WI38 (cell line): ENCODE results near the gene CDC42SE2.
"Not testable (repeated sequence)": the region's sequence is repeated elsewhere in the genome, so short reads cannot be mapped to it uniquely, and the experiment has no call there.

Source experiments
- H3K4me3 ChIP-seq: 2 replicates; pipeline ENCODE4 v1.5.1; 2011; ENCODE audit warnings: low read depth, mild to moderate bottlenecking, control low read depth, low read length
- TF ChIP-seq, protein P1 (sequence below): IDR thresholded peaks from 2 replicates; pipeline ENCODE4 v1.5.1; 2012; ENCODE audit warnings: low read depth, mild to moderate bottlenecking, control low read depth, low read length

CDC42SE2 gene

DNA sequence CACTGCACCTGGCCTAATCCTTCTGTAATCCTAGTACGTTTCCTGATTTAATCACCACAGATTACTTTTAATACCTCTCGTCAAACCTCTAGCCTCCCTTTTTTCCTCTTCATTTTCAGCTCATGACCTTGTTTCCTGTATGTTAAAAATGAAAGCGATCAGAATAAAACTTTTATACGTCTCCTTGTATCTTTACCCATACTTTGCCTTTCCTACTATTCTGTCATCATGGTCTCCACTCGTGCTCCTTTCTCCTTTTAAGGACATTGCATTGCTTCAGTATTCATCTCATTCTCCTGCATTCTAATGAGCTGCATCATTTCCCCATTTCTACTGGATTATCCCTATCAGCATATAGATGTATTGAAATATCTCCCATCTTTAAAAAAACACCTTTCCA lies 8.5 kb downstream of the CDC42SE2 start:
- no peak overlapping the region for H3K4me3 ChIP-seq
- TF ChIP-seq, protein P1, sequence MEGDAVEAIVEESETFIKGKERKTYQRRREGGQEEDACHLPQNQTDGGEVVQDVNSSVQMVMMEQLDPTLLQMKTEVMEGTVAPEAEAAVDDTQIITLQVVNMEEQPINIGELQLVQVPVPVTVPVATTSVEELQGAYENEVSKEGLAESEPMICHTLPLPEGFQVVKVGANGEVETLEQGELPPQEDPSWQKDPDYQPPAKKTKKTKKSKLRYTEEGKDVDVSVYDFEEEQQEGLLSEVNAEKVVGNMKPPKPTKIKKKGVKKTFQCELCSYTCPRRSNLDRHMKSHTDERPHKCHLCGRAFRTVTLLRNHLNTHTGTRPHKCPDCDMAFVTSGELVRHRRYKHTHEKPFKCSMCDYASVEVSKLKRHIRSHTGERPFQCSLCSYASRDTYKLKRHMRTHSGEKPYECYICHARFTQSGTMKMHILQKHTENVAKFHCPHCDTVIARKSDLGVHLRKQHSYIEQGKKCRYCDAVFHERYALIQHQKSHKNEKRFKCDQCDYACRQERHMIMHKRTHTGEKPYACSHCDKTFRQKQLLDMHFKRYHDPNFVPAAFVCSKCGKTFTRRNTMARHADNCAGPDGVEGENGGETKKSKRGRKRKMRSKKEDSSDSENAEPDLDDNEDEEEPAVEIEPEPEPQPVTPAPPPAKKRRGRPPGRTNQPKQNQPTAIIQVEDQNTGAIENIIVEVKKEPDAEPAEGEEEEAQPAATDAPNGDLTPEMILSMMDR: no peak

DNA sequence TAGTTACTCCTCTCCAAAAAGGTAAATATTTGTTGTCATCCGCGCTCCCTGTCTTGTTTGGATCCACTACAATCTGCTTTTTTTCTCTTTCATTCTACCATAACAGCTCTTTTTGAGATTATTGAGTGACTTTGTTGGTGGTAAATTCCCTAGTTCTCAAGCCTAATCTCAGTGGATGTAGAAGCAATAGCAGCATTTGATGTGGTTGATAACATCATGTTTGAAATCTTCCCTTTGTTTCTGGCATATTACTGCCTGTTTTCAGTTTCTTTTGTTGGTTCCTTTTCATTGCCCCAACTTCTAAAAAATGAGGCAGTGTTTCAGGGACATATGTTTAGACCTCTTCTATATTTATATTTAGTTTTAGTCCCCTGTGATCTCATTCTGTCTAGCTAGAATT lies 8.9 kb downstream of the CDC42SE2 start:
- TF ChIP-seq, protein P1: no peak
- H3K4me3 ChIP-seq: no peak overlapping the region

GRCh38 chr5:131274326-131275063 lies 10.6 kb downstream of the CDC42SE2 start:
- no peak overlapping the region for H3K4me3 ChIP-seq
- TF ChIP-seq, protein P1: no peak

DNA sequence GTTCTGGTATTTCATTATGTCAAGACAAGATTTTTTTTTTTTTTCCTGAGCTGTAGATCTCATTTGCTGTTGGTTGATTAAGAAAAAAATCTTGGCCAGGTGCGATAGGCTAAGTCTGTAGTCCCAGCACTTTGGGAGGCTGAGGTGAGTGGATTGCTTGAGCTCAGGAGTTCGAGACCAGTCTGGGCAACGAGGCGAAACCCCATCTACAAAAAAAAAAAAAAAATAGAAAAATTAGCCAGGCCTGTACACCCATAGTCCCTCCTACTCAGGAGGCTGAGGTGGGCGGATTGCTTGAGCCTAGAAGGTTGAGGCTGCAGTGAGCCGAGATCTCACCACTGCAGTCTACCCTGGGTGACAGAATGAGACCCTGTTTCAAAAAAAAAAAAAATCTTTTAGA lies 12.2 kb downstream of the CDC42SE2 start:
- no peak overlapping the region for H3K4me3 ChIP-seq
- TF ChIP-seq, protein P1: no peak

GRCh38 chr5:131277447-131277846 lies 13.6 kb downstream of the CDC42SE2 start:
- TF ChIP-seq, protein P1: no peak
- no peak overlapping the region for H3K4me3 ChIP-seq

DNA sequence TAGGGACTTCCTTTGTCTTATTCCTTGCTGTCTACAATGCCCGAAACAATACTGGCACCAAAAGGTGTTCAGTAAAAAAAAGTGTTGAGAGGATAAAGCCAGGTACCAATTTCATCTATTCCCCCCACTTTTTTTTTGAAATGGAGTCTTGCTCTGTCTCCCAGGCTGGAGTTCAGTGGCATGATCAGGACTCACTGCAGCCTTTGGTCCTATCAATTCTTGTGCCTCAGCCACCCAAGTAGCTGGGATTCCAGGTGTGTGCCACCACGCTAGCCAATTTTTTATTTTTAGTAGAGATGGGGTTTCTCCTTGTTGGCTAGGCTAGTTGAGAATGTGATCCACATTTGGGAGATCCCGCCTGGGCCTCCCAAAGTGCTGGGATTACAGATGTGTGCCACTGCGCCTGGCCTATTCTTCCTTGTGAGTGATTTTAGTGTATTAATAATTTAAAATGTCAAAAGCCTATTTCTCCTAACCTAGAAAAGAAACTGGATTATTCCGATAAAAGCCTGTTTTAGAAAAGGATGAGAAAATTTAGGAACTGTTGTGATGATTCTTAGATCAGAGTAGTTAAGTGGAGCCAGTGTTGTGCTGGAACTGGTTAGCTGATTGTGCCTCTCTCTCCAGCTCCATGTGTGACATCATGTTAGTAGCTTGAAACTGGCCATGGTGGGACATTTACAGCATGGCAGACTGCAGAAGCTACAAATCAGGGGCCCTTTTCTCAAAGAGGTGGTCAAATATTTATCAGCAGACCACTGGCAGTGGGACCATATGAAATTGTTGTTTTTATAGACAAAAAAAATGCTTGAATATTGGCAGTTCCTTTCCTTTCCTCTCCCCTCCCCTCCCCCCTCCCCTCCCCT lies 14.3 kb downstream of the CDC42SE2 start:
- H3K4me3 ChIP-seq: no peak overlapping the region
- TF ChIP-seq, protein P1: no peak

- not testable (repeated sequence) for H3K4me3 ChIP-seq
Measured at GRCh38 chr5:131278741-131279124, 14.9 kb downstream of the CDC42SE2 start.
